H1 (cell line): ENCODE measurements around the gene UCN3. TPM values are rescaled to one million over a fixed set of nuclear protein-coding genes. Genes with fewer than 3 reads are reported as not detected.

Experiments used
- CHD2 ChIP-seq: IDR thresholded peaks from 2 replicates; pipeline ENCODE4 v1.6.1; 2012; ENCODE audit warnings: low read length, improper control_type of control experiment
- EGR1 ChIP-seq: IDR thresholded peaks from 2 replicates; pipeline ENCODE4 v1.6.1; 2011; ENCODE audit warnings: low read depth, low read length, borderline replicate concordance
- GABPA ChIP-seq: IDR thresholded peaks from 2 replicates; pipeline ENCODE4 v1.6.1; 2011; ENCODE audit warnings: mild to moderate bottlenecking, low read length, moderate library complexity, borderline replicate concordance; ENCODE audit not compliant: insufficient read depth
- HDAC2 ChIP-seq, 2 experiments: fragments of 300-600 bp in 1 of 2; sonication (generic) in 1 of 2; IDR thresholded peaks; 2 replicates each; pipeline ENCODE4 v1.6.1; 2011 to 2012; ENCODE audit warnings: low read depth in 2 of 2, low read length in 2 of 2, mild to moderate bottlenecking in 2 of 2, moderate library complexity in 2 of 2, borderline replicate concordance in 1 of 2, inconsistent platforms in 1 of 2
- SIRT6 ChIP-seq: IDR thresholded peaks from one replicate; pipeline ENCODE4 v1.7.1; 2012; ENCODE audit warnings: low read length, inconsistent platforms
- SIX5 ChIP-seq: IDR thresholded peaks from 2 replicates; pipeline ENCODE4 v1.6.1; 2011; ENCODE audit warnings: mild to moderate bottlenecking, low read depth, low read length
- polyA plus RNA-seq, 7 experiments: library from polyadenylated mRNA; depleted of rRNA in 3 of 7; stranded (reverse) in 5 of 7; unstranded in 2 of 7; fragments of >200 nt in 5 of 7; fragments of 200-250 nt in 2 of 7; gene quantifications; 1 replicate in 5 of 7; 2 replicates in 1 of 7; 4 replicates in 1 of 7; pipeline versions ENCODE4 v1.2.1 to v1.2.3, GENCODE V29; 2011 to 2013; ENCODE audit warnings: missing spikeins in 2 of 7, mixed read lengths in 2 of 7
- total RNA-seq: library from RNA; stranded (reverse); fragmentation: NEBNext Ultra II Directional; extraction: Animal tissue kit (Norgen Biotek cat#: 25700); gene quantifications from 2 replicates; pipeline ENCODE4 v1.2.1, GENCODE V29; 2021
- TF ChIP-seq, protein P1 (sequence below): IDR thresholded peaks from 2 replicates; pipeline ENCODE4 v1.6.1; 2011; ENCODE audit warnings: low read depth, mild to moderate bottlenecking, low read length; ENCODE audit not compliant: insufficient read depth

Gene UCN3
- total and polyA plus RNA-seq, 2 of the 8 experiments (the other 6 are each of a cell fraction or from before 2014, with no cell fraction given): not detected

DNA sequence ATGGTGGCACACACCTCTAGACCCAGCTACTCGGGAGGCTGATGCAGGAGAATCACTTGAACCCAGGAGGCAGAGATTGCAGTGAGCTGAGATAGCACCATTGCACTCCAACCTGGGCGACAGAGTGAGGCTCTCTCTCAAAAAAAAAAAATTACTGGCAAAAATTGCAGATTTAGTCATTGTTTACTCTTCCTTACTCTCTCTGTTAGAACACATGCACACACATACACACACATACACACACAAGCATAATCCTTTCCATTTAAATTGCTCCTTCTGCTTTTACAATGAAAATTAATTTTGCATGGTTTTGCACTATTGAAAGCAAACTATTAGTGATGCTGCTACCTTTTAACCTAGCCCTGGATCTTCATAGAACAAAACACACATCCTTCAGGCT is 15.4 kb upstream of the UCN3 start (continued):
- TF ChIP-seq SIX5 (no peak), CHD2 (no peak), SIRT6 (no peak), EGR1 (no peak), HDAC2 (IDR thresholded peaks at IDR 0.05; ENCODE audit: borderline replicate concordance in 1 of 2, low read depth in 2 of 2, low read length in 2 of 2) (no peak), GABPA (no peak)
- TF ChIP-seq, protein P1, sequence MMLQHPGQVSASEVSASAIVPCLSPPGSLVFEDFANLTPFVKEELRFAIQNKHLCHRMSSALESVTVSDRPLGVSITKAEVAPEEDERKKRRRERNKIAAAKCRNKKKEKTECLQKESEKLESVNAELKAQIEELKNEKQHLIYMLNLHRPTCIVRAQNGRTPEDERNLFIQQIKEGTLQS: no peak
- TF ChIP-seq, all 59 proteins: peak for 0
